Neuronal stem cell (in vitro differentiated cells): ENCODE data around the gene GGA3.
"Not testable (repeated sequence)": the region's sequence is repeated elsewhere in the genome, so short reads cannot be mapped to it uniquely, and the experiment has no call there.

Source experiments
- DNase-seq: peaks from one replicate; pipeline ENCODE4 v3.0.0-alpha.2; 2013; ENCODE audit warnings: low spot score
- H2AFZ ChIP-seq: one replicate; pipeline ENCODE4 v1.6.1; 2013; ENCODE audit warnings: mild to moderate bottlenecking, low read length, inconsistent platforms
- H2AK5ac ChIP-seq: 2 replicates; pipeline ENCODE4 v1.6.1; 2013; ENCODE audit warnings: low read depth, mild to moderate bottlenecking, inconsistent platforms, low read length, moderate library complexity, mixed read lengths
- H2BK120ac ChIP-seq: 2 replicates; pipeline ENCODE4 v1.6.1; 2013; ENCODE audit warnings: low read depth, mild to moderate bottlenecking, inconsistent platforms, low read length, moderate library complexity, mixed read lengths
- H2BK12ac ChIP-seq: one replicate; pipeline ENCODE4 v1.6.1; 2013; ENCODE audit warnings: low read length, inconsistent platforms
- H2BK15ac ChIP-seq: 2 replicates; pipeline ENCODE4 v1.6.1; 2013; ENCODE audit warnings: mild to moderate bottlenecking, low read length, inconsistent platforms, mixed read lengths
- H2BK5ac ChIP-seq: one replicate; pipeline ENCODE4 v1.6.1; 2013; ENCODE audit warnings: inconsistent platforms, mild to moderate bottlenecking, low read length, moderate library complexity
- H3K14ac ChIP-seq: one replicate; pipeline ENCODE4 v1.6.1; 2013; ENCODE audit warnings: low read length, inconsistent platforms
- H3K18ac ChIP-seq: 2 replicates; pipeline ENCODE4 v1.6.1; 2013; ENCODE audit warnings: low read length, inconsistent platforms
- H3K23ac ChIP-seq: 2 replicates; pipeline ENCODE4 v1.6.1; 2013; ENCODE audit warnings: low read depth, mild to moderate bottlenecking, mixed read lengths, low read length, inconsistent platforms; ENCODE audit not compliant: poor library complexity
- H3K27ac ChIP-seq: replicated peaks from 3 replicates; pipeline ENCODE4 v1.5.1; 2013; ENCODE audit warnings: low read length, inconsistent platforms
- H3K27me3 ChIP-seq, 3 experiments: 2 replicates each; pipeline ENCODE4 v1.6.1; 2013; ENCODE audit warnings: low read length in 3 of 3, mild to moderate bottlenecking in 2 of 3, inconsistent platforms in 1 of 3, low read depth in 1 of 3, mixed read lengths in 1 of 3, moderate library complexity in 1 of 3; ENCODE audit not compliant: control insufficient read depth in 3 of 3, insufficient read depth in 3 of 3
- H3K36me3 ChIP-seq, 2 donors: replicated peaks in 1 of 2; 2 replicates each; pipeline ENCODE4 v1.6.1; 2013; ENCODE audit warnings: low read length in 2 of 2; ENCODE audit not compliant: control insufficient read depth in 2 of 2, insufficient read depth in 2 of 2
- H3K4ac ChIP-seq: 2 replicates; pipeline ENCODE4 v1.6.1; 2013; ENCODE audit warnings: inconsistent platforms, mild to moderate bottlenecking, low read length, moderate library complexity
- H3K4me1 ChIP-seq, 2 donors: 1 replicate in 1 of 2; 2 replicates in 1 of 2; pipeline ENCODE4 v1.6.1; 2013; ENCODE audit warnings: low read length in 2 of 2, low read depth in 1 of 2; ENCODE audit not compliant: control insufficient read depth in 2 of 2, insufficient read depth in 1 of 2
- H3K4me2 ChIP-seq: one replicate; pipeline ENCODE4 v1.6.1; 2013; ENCODE audit warnings: mild to moderate bottlenecking, low read length, inconsistent platforms; ENCODE audit not compliant: insufficient read depth, poor library complexity, severe bottlenecking
- H3K4me3 ChIP-seq, 2 donors: 2 replicates each; pipeline ENCODE4 v1.5.1; 2013; ENCODE audit warnings: low read length in 2 of 2, mild to moderate bottlenecking in 2 of 2, inconsistent platforms in 1 of 2, moderate library complexity in 1 of 2
- H3K79me1 ChIP-seq: one replicate; pipeline ENCODE4 v1.6.1; 2013; ENCODE audit warnings: low read depth, mild to moderate bottlenecking, inconsistent platforms, low read length, moderate library complexity
- H3K9ac ChIP-seq: one replicate; pipeline ENCODE4 v1.6.1; 2013; ENCODE audit warnings: mild to moderate bottlenecking, low read depth, low read length, inconsistent platforms; ENCODE audit not compliant: poor library complexity
- H3K9me3 ChIP-seq, 2 donors: replicated peaks in 1 of 2; 2 replicates each; pipeline versions ENCODE3 to v1.6.1; 2013; ENCODE audit warnings: low read length in 2 of 2, mild to moderate bottlenecking in 2 of 2, inconsistent platforms in 1 of 2, low read depth in 1 of 2, mixed read lengths in 1 of 2, moderate library complexity in 1 of 2; ENCODE audit not compliant: control insufficient read depth in 2 of 2, insufficient read depth in 1 of 2
- H4K8ac ChIP-seq: one replicate; pipeline ENCODE4 v1.6.1; 2013; ENCODE audit warnings: low read depth, mild to moderate bottlenecking, inconsistent platforms, low read length, moderate library complexity
- H4K91ac ChIP-seq: one replicate; pipeline ENCODE4 v1.6.1; 2013; ENCODE audit warnings: low read length, low read depth, mild to moderate bottlenecking, inconsistent platforms; ENCODE audit not compliant: poor library complexity
- WGBS, 2 donors: extraction: QIAGEN DNeasy Blood & Tissue Kit; methylation state at CpG; one replicate each; pipeline ENCODE4 v1.1.7; 2013; ENCODE audit warnings: missing lambda C conversion rate in 2 of 2, mixed read lengths in 1 of 2; ENCODE audit not compliant: insufficient read length in 2 of 2, insufficient replicate concordance in 1 of 2; ENCODE audit errors: extremely low coverage in 2 of 2; 5-methylcytosine and 5-hydroxymethylcytosine counted together

Gene GGA3

DNA sequence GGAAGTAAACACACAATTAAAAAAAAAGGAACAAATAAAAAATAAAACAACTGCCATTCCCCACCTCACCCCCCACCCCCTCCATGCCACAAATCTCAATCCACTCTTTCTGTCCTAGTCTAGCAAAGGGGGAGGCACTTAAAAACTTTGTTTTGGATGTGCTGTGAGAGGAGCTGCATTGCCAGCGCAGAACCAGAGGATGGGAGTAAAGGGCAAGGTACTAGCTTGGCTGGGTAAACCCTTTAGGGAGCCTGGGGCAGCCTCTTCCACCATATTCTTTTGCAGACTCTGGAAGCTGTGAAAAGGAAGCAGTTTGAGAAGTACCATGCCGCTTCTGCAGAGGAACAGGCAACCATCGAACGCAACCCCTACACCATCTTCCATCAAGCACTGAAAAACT lies 1.6 kb upstream of the GGA3 start:
- H3K9me3 ChIP-seq = no peaks in the 10 kb centered on the region
- H3K4me3 ChIP-seq = peak overlapping the region in 1 of 2 donors; percentile 97
- H4K91ac ChIP-seq = no peak overlapping the region
- no peak overlapping the region for H3K14ac ChIP-seq
- H3K18ac ChIP-seq = no peak overlapping the region
- DNase-seq = no peak
- no peak overlapping the region for H2BK12ac ChIP-seq
- H3K9ac ChIP-seq = no peak overlapping the region
- H3K4me2 ChIP-seq = no peak overlapping the region
- peaks cover 26 to 52% of the 10 kb centered on the region in 2 donors for H3K36me3 ChIP-seq
- H3K4ac ChIP-seq = no peak overlapping the region
- H3K79me1 ChIP-seq = peaks cover 19% of the 10 kb centered on the region
- no peak overlapping the region for H4K8ac ChIP-seq
- no peak overlapping the region for H2BK15ac ChIP-seq
- no peak overlapping the region for H2BK5ac ChIP-seq
- H2AK5ac ChIP-seq = no peak overlapping the region
- no peak overlapping the region for H2BK120ac ChIP-seq
- H2AFZ ChIP-seq = no peak overlapping the region
- H3K23ac ChIP-seq = no peak overlapping the region
- WGBS, 2 donors = no CpG with 5 or more reads among the region's 4 CpGs
- no peak overlapping the region for H3K27ac ChIP-seq
- H3K27me3 ChIP-seq = no peaks in the 10 kb centered on the region
- peaks cover 7 to 12% of the 10 kb centered on the region in 2 donors for H3K4me1 ChIP-seq

DNA sequence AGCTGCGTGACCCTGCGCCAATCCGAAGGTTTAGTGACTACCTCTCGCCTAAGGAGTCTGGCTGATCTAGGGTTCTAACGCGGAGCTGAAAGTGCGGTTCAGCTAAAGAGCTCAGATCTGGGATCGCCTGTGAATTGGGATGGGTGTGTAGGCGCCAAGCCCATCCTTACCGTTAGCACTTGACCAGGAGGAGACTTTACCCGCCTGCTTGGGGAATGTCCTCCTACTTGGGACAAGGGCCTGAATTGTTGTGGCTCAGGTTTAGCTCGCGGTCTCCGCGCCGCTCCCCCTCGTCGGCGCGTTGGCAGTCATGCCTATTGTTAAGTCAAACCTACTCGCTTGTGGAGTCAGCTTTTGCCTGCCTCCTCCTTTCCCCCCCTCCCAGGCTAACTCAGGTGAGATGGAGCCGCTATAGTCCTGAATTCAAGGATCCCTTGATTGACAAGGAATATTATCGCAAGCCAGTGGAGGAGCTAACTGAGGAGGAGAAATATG lies 753 bp upstream of the GGA3 start:
- no peak overlapping the region for H2BK120ac ChIP-seq
- peak overlapping the region; percentile 95 to 97 for H3K4me3 ChIP-seq
- no peak for DNase-seq
- H2AK5ac ChIP-seq = peak overlapping the region; percentile 64
- H3K27ac ChIP-seq = peak overlapping the region; percentile 66
- H2AFZ ChIP-seq = peak overlapping the region; percentile 94
- H3K23ac ChIP-seq = peak overlapping the region; percentile 98
- no peak overlapping the region for H4K91ac ChIP-seq
- H3K79me1 ChIP-seq = peaks cover 18% of the 10 kb centered on the region
- H3K36me3 ChIP-seq = peaks cover 26 to 47% of the 10 kb centered on the region in 2 donors
- H3K4me1 ChIP-seq = peaks cover 7 to 12% of the 10 kb centered on the region in 2 donors
- no peaks in the 10 kb centered on the region for H3K27me3 ChIP-seq
- H3K9me3 ChIP-seq = no peaks in the 10 kb centered on the region
- H3K4me2 ChIP-seq = peak overlapping the region; percentile 84
- H2BK15ac ChIP-seq = no peak overlapping the region
- no CpG with 5 or more reads among the region's 23 CpGs for WGBS, 2 donors
- peak overlapping the region; percentile 95 for H2BK5ac ChIP-seq
- no peak overlapping the region for H4K8ac ChIP-seq
- no peak overlapping the region for H2BK12ac ChIP-seq
- H3K18ac ChIP-seq = no peak overlapping the region
- H3K14ac ChIP-seq = no peak overlapping the region
- peak overlapping the region; percentile 93 for H3K9ac ChIP-seq
- H3K4ac ChIP-seq = no peak overlapping the region

DNA sequence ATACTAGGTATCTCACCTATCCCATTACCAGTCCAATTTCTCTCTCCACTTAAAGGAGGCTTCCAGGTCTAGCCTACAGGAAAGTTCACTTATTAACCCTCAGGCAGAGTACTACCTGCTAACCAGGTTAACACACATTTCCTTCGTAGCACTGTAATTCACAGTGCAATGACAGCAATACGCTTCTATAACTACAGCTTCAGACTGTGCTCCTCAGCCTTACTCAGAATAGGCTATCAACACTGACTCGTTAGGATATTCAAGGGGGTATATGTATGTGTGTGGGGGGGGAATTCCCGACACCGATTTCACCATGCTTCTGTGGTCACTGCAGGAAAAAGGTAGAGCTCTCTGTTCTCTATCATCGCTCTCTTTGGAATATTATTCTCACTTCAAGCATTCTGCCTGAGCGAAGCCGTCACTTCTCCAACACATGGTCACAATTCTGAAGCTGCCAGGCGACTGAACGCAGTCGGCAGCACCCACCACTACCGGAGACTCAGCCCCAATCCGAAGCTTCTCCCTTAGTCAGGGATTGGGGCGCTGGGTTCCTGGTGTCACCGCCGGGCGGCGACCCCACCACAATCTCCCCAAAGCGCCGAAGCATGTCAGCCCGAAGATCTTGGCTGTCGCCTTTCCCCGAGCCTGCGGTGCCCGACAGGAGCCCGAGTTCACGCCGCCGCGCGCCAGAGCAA lies 618 bp downstream of the GGA3 start:
- H3K23ac ChIP-seq = peak overlapping the region; percentile 98
- peak overlapping the region; percentile 95 to 97 for H3K4me3 ChIP-seq
- peak overlapping the region; percentile 97 for H4K8ac ChIP-seq
- no peaks in the 10 kb centered on the region for H3K9me3 ChIP-seq
- H3K9ac ChIP-seq = peak overlapping the region; percentile 100
- H3K79me1 ChIP-seq = peaks cover 18% of the 10 kb centered on the region
- WGBS, 2 donors = no CpG with 5 or more reads among the region's 31 CpGs
- H3K4me2 ChIP-seq = peak overlapping the region; percentile 96
- peak overlapping the region; percentile 68 for H2BK120ac ChIP-seq
- peak overlapping the region; percentile 85 for H3K4ac ChIP-seq
- H2BK5ac ChIP-seq = peak overlapping the region; percentile 95
- no peaks in the 10 kb centered on the region for H3K27me3 ChIP-seq
- H3K27ac ChIP-seq = no peak overlapping the region
- H4K91ac ChIP-seq = no peak overlapping the region
- peak overlapping the region; percentile 40 for H2BK15ac ChIP-seq
- peaks cover 7 to 12% of the 10 kb centered on the region in 2 donors for H3K4me1 ChIP-seq
- peak overlapping the region; percentile 64 for H2AK5ac ChIP-seq
- peak overlapping the region; percentile 94 for H2AFZ ChIP-seq
- H2BK12ac ChIP-seq = no peak overlapping the region
- H3K18ac ChIP-seq = peak overlapping the region; percentile 97
- no peak for DNase-seq
- peaks cover 16 to 33% of the 10 kb centered on the region in 2 donors for H3K36me3 ChIP-seq
- H3K14ac ChIP-seq = peak overlapping the region; percentile 63

DNA sequence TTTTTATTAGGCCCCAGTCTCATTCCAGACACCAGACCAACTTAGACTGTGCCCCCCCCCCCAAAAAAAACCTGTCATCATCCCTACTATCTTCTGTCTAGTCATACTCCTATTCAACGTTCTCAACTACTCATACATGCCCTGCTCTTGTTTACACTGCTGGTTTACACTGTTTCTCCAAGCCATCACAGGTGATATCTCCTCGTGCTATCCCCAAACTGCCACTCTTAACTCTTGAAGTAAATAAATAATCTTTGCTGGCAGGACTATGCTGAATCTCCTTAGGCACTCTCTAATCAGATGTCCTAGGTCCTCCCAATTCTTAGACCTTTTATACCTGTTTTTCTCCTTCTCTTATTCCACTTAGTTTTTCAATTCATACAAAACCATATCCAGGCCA lies 4.2 kb downstream of the GGA3 start:
- H2BK15ac ChIP-seq, H2BK120ac ChIP-seq, H2AK5ac ChIP-seq, H3K4me2 ChIP-seq, H3K18ac ChIP-seq, H3K27ac ChIP-seq, H3K27me3 ChIP-seq, H2BK12ac ChIP-seq, H3K4me1 ChIP-seq, H3K9ac ChIP-seq, H4K8ac ChIP-seq, H4K91ac ChIP-seq, H3K14ac ChIP-seq, DNase-seq, H3K4ac ChIP-seq, H3K9me3 ChIP-seq, H3K4me3 ChIP-seq, H3K36me3 ChIP-seq, H2AFZ ChIP-seq, H2BK5ac ChIP-seq, H3K23ac ChIP-seq: not testable (repeated sequence)
- no CpG with 5 or more reads among the region's 2 CpGs for WGBS, 2 donors
- peaks cover 16% of the 10 kb centered on the region for H3K79me1 ChIP-seq
